GM18498 (cell line): ENCODE measurements around the gene SLC8A3.

Experiments used
- ATAC-seq: cut with Tn5 transposase; IDR thresholded peaks from one replicate; pipeline ENCODE4 v1.9.1; 2021; ENCODE audit warnings: mild to moderate bottlenecking, moderate library complexity; ENCODE audit not compliant: unreplicated experiment

Gene SLC8A3

GRCh38 chr14:70002589-70003346 is 186.0 kb downstream of the SLC8A3 start:
- no peak for ATAC-seq

- no peak for ATAC-seq
These were observed 188.2 kb downstream of the SLC8A3 start for GRCh38 chr14:70000601-70001000.

- ATAC-seq = no peak
These were observed 189.5 kb downstream of the SLC8A3 start for GRCh38 chr14:69999261-69999674.

- no peak for ATAC-seq
These were observed 190.9 kb downstream of the SLC8A3 start for GRCh38 chr14:69997849-69998248.

- ATAC-seq = no peak
These were observed 192.5 kb downstream of the SLC8A3 start for GRCh38 chr14:69996216-69996615.
